Tibial nerve (tissue), 4 donors: ENCODE data around the gene CREB1.

Source experiments
- EP300 ChIP-seq, 2 donors: sonication (generic); formaldehyde crosslinking; IDR thresholded peaks; one replicate each; pipeline ENCODE4 v1.6.1; 2017; ENCODE audit warnings: antibody characterized with exemption in 2 of 2, mild to moderate bottlenecking in 1 of 2
- TF ChIP-seq, protein P1 (sequence below), 5 experiments: fragments of 200-600 bp in 3 of 5; fragments of 450-650 bp in 2 of 5; sonication (generic) in 3 of 5; IDR thresholded peaks; one replicate each; pipeline ENCODE4 v1.5.1; 2016 to 2019; ENCODE audit warnings: antibody characterized with exemption in 5 of 5, mild to moderate bottlenecking in 3 of 5, moderate library complexity in 2 of 5

DNA sequence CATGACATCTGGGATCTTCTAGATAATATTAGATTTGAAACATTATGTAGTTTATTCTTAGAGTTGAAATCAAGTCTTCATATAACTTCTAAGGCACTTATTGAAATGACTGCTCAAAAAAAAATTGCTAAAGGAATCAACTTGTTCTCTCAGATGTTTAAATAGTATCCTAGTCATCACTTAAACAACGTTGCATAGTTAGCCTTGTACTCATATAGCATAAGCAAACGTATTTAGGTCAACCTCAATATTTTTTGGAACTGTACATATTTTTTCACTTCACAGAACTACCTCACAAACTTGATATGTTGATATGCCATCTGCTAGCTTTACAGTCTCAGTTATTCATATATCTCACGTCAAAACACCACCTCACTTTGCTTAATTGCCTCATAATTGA, 47.1 kb upstream of the CREB1 start:
- TF ChIP-seq, protein P1, sequence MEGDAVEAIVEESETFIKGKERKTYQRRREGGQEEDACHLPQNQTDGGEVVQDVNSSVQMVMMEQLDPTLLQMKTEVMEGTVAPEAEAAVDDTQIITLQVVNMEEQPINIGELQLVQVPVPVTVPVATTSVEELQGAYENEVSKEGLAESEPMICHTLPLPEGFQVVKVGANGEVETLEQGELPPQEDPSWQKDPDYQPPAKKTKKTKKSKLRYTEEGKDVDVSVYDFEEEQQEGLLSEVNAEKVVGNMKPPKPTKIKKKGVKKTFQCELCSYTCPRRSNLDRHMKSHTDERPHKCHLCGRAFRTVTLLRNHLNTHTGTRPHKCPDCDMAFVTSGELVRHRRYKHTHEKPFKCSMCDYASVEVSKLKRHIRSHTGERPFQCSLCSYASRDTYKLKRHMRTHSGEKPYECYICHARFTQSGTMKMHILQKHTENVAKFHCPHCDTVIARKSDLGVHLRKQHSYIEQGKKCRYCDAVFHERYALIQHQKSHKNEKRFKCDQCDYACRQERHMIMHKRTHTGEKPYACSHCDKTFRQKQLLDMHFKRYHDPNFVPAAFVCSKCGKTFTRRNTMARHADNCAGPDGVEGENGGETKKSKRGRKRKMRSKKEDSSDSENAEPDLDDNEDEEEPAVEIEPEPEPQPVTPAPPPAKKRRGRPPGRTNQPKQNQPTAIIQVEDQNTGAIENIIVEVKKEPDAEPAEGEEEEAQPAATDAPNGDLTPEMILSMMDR (IDR thresholded peaks at IDR 0.05), result no peak
- no peak for TF ChIP-seq EP300 (IDR thresholded peaks at IDR 0.05)
